DMS53 (cell line): ENCODE measurements around the gene VKORC1.

Source experiments
- DNase-seq: peaks from one replicate; lab custom pipeline; 2025; lab: John Stamatoyannopoulos, UW

The VKORC1 gene

GRCh38 chr16:31063495-31063842, 31.1 kb downstream of the VKORC1 start:
- no peak for DNase-seq

- no peak for DNase-seq
Observed at GRCh38 chr16:31061813-31062440, 32.7 kb downstream of the VKORC1 start.

- DNase-seq, result no peak
Observed at GRCh38 chr16:31061126-31061812, 33.3 kb downstream of the VKORC1 start.

- no peak for DNase-seq
Observed at GRCh38 chr16:31055613-31056012, 39.0 kb downstream of the VKORC1 start.

DNA sequence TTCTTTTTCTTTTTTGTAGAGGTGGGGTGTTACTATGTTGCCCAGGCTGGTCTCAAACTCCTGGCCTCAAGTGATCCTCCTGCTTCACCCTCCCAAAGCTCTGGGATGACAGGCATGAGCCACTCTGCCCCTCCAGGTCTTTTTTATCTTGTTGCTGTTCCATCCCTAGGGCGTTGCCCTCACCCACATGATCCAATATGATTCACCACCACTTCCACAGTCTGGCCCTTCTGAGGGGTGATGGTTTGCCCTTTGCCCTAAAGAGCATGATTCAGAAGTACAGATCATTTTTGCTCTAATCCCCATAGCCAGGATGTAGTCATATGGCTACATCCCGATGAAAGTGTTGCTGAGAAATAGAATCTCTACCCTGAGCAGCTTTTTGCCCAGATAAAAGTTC, 42.5 kb downstream of the VKORC1 start:
- peak; percentile 59 for DNase-seq

DNA sequence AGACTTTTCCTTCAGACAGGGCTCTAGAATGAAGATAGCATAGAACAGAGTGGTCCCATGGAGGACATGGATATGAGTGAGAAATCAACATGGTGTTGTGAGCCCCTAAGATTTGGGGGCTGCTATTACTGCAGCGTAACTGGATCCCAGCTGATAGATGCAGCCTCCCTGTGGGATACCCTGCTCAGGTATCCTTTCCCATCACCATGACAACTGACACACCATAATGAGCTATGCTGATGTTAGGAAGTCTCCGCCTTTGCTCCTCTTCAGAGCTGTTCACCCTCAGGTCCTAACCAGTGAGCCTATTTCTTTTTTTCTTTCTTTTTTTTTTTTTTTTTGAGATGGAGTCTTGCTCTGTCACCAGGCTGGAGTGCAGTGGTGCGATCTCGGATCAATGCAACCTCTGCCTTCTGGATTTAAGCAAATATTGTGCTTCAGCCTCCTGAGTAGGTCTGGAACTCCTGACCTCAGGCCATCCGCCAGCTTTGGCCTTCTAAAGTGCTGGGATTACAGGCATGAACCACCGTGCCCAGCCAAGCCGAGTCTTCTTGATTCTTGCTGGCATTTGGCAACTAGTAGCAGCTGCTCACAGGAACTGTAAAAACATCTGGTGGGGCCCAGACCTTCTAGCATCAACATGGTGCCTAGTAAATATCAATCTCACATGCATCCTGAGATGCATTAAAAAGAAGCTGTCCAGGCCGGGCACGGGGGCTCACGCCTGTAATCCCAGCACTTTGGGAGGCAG, 44.1 kb downstream of the VKORC1 start:
- peak; percentile 12 for DNase-seq

DNA sequence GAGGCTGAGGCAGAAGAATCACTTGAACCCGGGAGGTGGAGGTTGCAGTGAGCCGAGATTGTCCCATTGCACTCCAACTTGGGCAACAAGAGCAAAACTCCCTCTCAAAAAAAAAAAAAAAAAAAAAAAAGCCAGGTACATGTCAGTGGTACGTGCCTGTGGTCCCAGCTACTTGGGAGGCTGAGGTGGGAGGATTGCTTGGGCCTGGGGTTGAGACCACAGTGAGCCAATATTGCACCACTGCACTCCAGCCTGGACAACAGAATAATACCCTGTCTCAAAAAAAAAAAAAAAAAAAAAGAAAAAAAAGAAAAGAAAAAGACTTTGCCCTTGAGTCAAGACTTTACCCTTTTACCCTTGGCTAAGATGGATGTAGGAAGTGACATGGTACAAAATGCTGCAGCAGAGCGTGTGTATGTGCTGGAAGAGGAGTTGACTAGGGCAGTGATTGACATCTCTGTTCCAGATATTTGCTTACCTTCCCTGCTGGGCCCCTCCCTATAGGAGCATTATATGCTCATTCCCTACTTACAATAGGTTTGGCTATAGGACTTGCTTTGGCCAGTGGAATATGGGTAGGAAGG, 50.6 kb downstream of the VKORC1 start:
- DNase-seq, result no peak

- no peak for DNase-seq
Observed at GRCh38 chr16:31043352-31043751, 51.2 kb downstream of the VKORC1 start.

GRCh38 chr16:31042866-31043265, 51.7 kb downstream of the VKORC1 start:
- no peak for DNase-seq
